HepG2 (cell line): ENCODE data around the gene PPP1R1A. TPM values are rescaled to one million over a fixed set of nuclear protein-coding genes. Genes with fewer than 3 reads are reported as not detected.

Source experiments
- ATAC-seq: fragments of 200-7000 bp; cut with Tn5 transposase; 3 replicates; pipeline ENCODE4 v1.9.1; 2020; ENCODE audit warnings: mild to moderate bottlenecking, moderate library complexity
- BruUV-seq: library from RNA; stranded (reverse); fragments of 400-500 nt; replicated peaks from 2 replicates; lab custom pipeline; 2021; lab: Mats Ljungman, UMichigan
- CTCF ChIA-PET: fragments of 300-600 bp; formaldehyde crosslinking; extraction: SDS; loops from one replicate; lab custom pipeline; 2021; ENCODE audit warnings: low total read pairs, inconsistent platforms, low intra/inter-chr PET ratio; lab: Yijun Ruan, JAX
- POLR2A ChIA-PET: fragments of 350-600 bp; sonication (Branson Sonifier 250); formaldehyde crosslinking; loops from one replicate; lab custom pipeline; 2020; ENCODE audit warnings: antibody characterized with exemption, inconsistent platforms; lab: Yijun Ruan, JAX
- DNase-seq: peaks from one replicate; pipeline ENCODE4 v3.0.0-alpha.2; 2015; ENCODE audit warnings: low spot score
- FAIRE-seq: peaks from 3 replicates; lab custom pipeline; 2011; peaks lifted over from hg19 to GRCh38; lab: Jason Lieb, UNC
- H2AFZ ChIP-seq: one replicate; pipeline ENCODE4 v1.6.1; 2011; ENCODE audit warnings: low read length, inconsistent platforms
- H3K27ac ChIP-seq: fragments of 300-600 bp; 3 replicates; pipeline ENCODE4 v1.8.0; 2011; ENCODE audit warnings: mixed run types, mild to moderate bottlenecking, mixed read lengths, low read length, inconsistent platforms; ENCODE audit not compliant: insufficient read depth; ENCODE audit errors: extremely low read length
- H3K27me3 ChIP-seq, 2 experiments: fragments of 200-600 bp in 1 of 2; 2 replicates in 1 of 2; 3 replicates in 1 of 2; pipeline versions ENCODE4 v1.6.0 to v1.8.0; 2011; ENCODE audit warnings: low read length in 2 of 2, mild to moderate bottlenecking in 2 of 2, moderate library complexity in 2 of 2, inconsistent platforms in 1 of 2; ENCODE audit not compliant: insufficient read depth in 2 of 2, control insufficient read depth in 1 of 2
- H3K36me3 ChIP-seq, 2 experiments: fragments of 200-600 bp in 1 of 2; replicated peaks in 1 of 2; 2 replicates in 1 of 2; 3 replicates in 1 of 2; pipeline versions ENCODE4 v1.5.1 to v1.8.0; 2011; ENCODE audit warnings: low read length in 2 of 2, inconsistent platforms in 1 of 2; ENCODE audit not compliant: insufficient read depth in 2 of 2, control insufficient read depth in 1 of 2
- H3K4me1 ChIP-seq: 2 replicates; pipeline ENCODE4 v1.5.1; 2012; ENCODE audit warnings: low read length, inconsistent platforms; ENCODE audit not compliant: insufficient read depth
- H3K4me2 ChIP-seq: 2 replicates; pipeline ENCODE4 v1.6.0; 2011; ENCODE audit warnings: low read depth, low read length, inconsistent platforms
- H3K4me3 ChIP-seq, 3 experiments: fragments of 200-600 bp in 1 of 3; sonication (generic), shearing (Covaris generic) in 1 of 3; replicated peaks in 1 of 3; 2 replicates each; pipeline ENCODE4 v1.5.1; 2011 to 2016; ENCODE audit warnings: low read length in 3 of 3, inconsistent platforms in 2 of 3, low read depth in 2 of 3, mild to moderate bottlenecking in 2 of 3, control low read depth in 1 of 3, mixed read lengths in 1 of 3; ENCODE audit not compliant: insufficient read depth in 1 of 3
- H3K79me2 ChIP-seq: one replicate; pipeline ENCODE4 v1.6.1; 2011; ENCODE audit warnings: low read length, inconsistent platforms; ENCODE audit not compliant: insufficient read depth
- H3K9ac ChIP-seq: 2 replicates; pipeline ENCODE4 v1.6.0; 2011; ENCODE audit warnings: mild to moderate bottlenecking, low read depth, low read length, inconsistent platforms; ENCODE audit not compliant: insufficient read depth
- H3K9me3 ChIP-seq: 2 replicates; pipeline ENCODE4 v1.5.1; 2012; ENCODE audit warnings: mild to moderate bottlenecking, low read length
- H4K20me1 ChIP-seq: 2 replicates; pipeline ENCODE4 v1.6.0; 2011; ENCODE audit warnings: inconsistent platforms, mild to moderate bottlenecking, low read length, moderate library complexity; ENCODE audit not compliant: insufficient read depth
- CERS6 ChIP-seq: sonication (generic); formaldehyde crosslinking; IDR thresholded peaks from 2 replicates; pipeline ENCODE4 v1.5.0; 2020; ENCODE audit warnings: missing genetic modification reagents
- IKZF5 ChIP-seq: IDR thresholded peaks from 2 replicates; pipeline ENCODE4 v1.6.1; 2018; ENCODE audit warnings: missing genetic modification reagents, mild to moderate bottlenecking, missing compliant biosample characterization
- NR1H2 ChIP-seq: sonication (generic); formaldehyde crosslinking; IDR thresholded peaks from 2 replicates; pipeline ENCODE4 v1.8.1; 2022; ENCODE audit warnings: low read depth, missing genetic modification reagents, borderline replicate concordance
- PPARG ChIP-seq: conservative IDR thresholded peaks from 2 replicates; pipeline ENCODE4 v1.6.1; 2016; ENCODE audit warnings: missing biosample characterization, missing genetic modification reagents
- ZNF329 ChIP-seq: sonication (generic); formaldehyde crosslinking; IDR thresholded peaks from 2 replicates; pipeline ENCODE4 v1.9.0; 2021; ENCODE audit warnings: low read depth, mild to moderate bottlenecking, missing genetic modification reagents
- ZNF816 ChIP-seq: sonication (generic); formaldehyde crosslinking; IDR thresholded peaks from 2 replicates; pipeline ENCODE4 v1.8.0; 2022; ENCODE audit warnings: missing genetic modification reagents, mild to moderate bottlenecking, borderline replicate concordance
- WGBS: methylation state at CpG from one replicate; pipeline ENCODE4 v1.1.6; 2017; ENCODE audit warnings: low lambda C conversion rate; 5-methylcytosine and 5-hydroxymethylcytosine counted together
- in situ Hi-C: cut with HindIII; loops from 2 replicates; pipeline ENCODE4 v1.10.0; 2017; ENCODE audit warnings: low pct_unique_long_range_greater_than_20kb; ENCODE audit not compliant: extremely low pct_ligation_motif_present
- intact Hi-C: fragments of 100-400 bp; cut with micrococcal nuclease; formaldehyde crosslinking; loops from one replicate; pipeline ENCODE4 v1.10.0; 2022; ENCODE audit not compliant: unreplicated experiment
- polyA plus RNA-seq, 8 experiments: library from polyadenylated mRNA; depleted of rRNA in 3 of 8; stranded (reverse) in 7 of 8; unstranded in 1 of 8; fragments of >200 nt; fragmentation: Illumina TruSeq in 4 of 8; extraction: Trizol in 4 of 8; gene quantifications; 2 replicates each; pipeline versions ENCODE4 v1.2.1 to v1.2.3, GENCODE V29; 2011 to 2016; ENCODE audit warnings: low read depth in 4 of 8, missing spikeins in 1 of 8, mixed read lengths in 1 of 8; ENCODE audit not compliant: insufficient read depth in 1 of 8
- total RNA-seq, 5 experiments: library from RNA; depleted of rRNA; stranded (reverse); fragments of >200 nt; fragmentation: Illumina TruSeq; extraction: Trizol; gene quantifications; 2 replicates each; pipeline ENCODE4 v1.2.3, GENCODE V29; 2016; ENCODE audit warnings: low read depth in 1 of 5
- TF ChIP-seq, protein P1 (sequence below): sonication (generic); formaldehyde crosslinking; IDR thresholded peaks from 2 replicates; pipeline ENCODE4 v1.4.0; 2020; ENCODE audit warnings: missing genetic modification reagents

The PPP1R1A gene
- total and polyA plus RNA-seq, 2 of the 13 experiments (the other 11 are each of a cell fraction or from before 2014, with no cell fraction given): 0.20 TPM; not detected in 1

DNA sequence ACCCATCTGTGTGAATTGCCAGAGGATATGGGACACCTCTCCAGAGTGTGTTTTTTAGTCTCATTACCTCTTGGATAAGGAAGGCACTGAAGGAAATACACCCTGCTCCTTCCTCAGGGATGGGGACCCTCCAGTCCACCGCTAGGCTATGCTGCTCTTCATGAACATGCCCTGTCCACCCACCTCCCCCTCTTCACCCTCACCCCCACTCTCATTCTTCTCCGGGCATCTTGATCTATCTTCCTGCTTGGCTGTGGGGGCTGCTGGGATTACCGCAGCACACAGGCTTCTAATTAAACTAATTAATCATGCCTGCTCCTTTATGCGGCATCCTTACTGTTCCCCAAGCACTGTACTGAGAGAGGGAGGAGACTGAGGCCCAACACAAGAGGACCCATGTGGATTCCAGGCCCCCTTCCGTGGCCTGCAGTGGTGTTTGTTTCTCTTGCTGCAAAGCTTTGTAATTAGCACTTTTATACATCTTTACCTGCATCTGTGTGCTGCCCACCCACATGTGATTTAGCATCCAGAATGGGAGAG is 46.6 kb downstream of the PPP1R1A start:
- CTCF ChIA-PET: no interaction called here

More for the DNA sequence above, 46.6 kb downstream of the PPP1R1A start:
- POLR2A ChIA-PET: no interaction called here
- no peak for ATAC-seq
- H3K9me3 ChIP-seq: no peaks in the 10 kb centered on the region
- intact Hi-C loops: no loop called here
- H2AFZ ChIP-seq: no peak overlapping the region
- no TSS peak for BruUV-seq
- no peak overlapping the region for H3K27ac ChIP-seq
- H3K36me3 ChIP-seq: no peaks in the 10 kb centered on the region
- no peak overlapping the region for H3K4me2 ChIP-seq
- H3K4me1 ChIP-seq: no peaks in the 10 kb centered on the region
- FAIRE-seq: no peak
- in situ Hi-C loops: no loop called here
- H3K4me3 ChIP-seq: no peak overlapping the region
- WGBS: under 1% methylated on average over 5 of the region's 5 CpGs
- H3K9ac ChIP-seq: no peak overlapping the region
- TF ChIP-seq PPARG (CRISPR knock-in tag) (no peak), ZNF816 (no peak), ZNF329 (no peak), IKZF5 (CRISPR knock-in tag) (no peak), NR1H2 (CRISPR knock-in tag) (no peak), CERS6 (CRISPR knock-in tag) (no peak)
- TF ChIP-seq, protein P1, sequence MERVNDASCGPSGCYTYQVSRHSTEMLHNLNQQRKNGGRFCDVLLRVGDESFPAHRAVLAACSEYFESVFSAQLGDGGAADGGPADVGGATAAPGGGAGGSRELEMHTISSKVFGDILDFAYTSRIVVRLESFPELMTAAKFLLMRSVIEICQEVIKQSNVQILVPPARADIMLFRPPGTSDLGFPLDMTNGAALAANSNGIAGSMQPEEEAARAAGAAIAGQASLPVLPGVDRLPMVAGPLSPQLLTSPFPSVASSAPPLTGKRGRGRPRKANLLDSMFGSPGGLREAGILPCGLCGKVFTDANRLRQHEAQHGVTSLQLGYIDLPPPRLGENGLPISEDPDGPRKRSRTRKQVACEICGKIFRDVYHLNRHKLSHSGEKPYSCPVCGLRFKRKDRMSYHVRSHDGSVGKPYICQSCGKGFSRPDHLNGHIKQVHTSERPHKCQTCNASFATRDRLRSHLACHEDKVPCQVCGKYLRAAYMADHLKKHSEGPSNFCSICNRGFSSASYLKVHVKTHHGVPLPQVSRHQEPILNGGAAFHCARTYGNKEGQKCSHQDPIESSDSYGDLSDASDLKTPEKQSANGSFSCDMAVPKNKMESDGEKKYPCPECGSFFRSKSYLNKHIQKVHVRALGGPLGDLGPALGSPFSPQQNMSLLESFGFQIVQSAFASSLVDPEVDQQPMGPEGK: no peak
- no peaks in the 10 kb centered on the region for H4K20me1 ChIP-seq
- no peaks in the 10 kb centered on the region for H3K79me2 ChIP-seq
- H3K27me3 ChIP-seq: peaks cover 3 to 35% of the 10 kb centered on the region in 2 experiments; a peak in 2 of 5 replicates
- DNase-seq: no peak
